Chondrocyte (in vitro differentiated cells): ENCODE results near the gene DUSP22. TPM values are rescaled to one million over a fixed set of nuclear protein-coding genes. Genes with fewer than 3 reads are reported as not detected.

Experiments
- DNase-seq: peaks from one replicate; pipeline ENCODE4 v3.0.0; 2021; ENCODE audit warnings: mixed read lengths, low spot score
- H3K27ac Mint-ChIP-seq: one replicate; pipeline ENCODE4 v1.8.0; 2021; ENCODE audit warnings: mild to moderate bottlenecking, moderate library complexity, mixed read lengths; ENCODE audit not compliant: unreplicated experiment
- H3K27me3 Mint-ChIP-seq: 2 replicates; pipeline ENCODE4 v1.8.0; 2021; ENCODE audit warnings: low read depth, mixed read lengths
- H3K36me3 Mint-ChIP-seq: 2 replicates; pipeline ENCODE4 v1.8.0; 2021; ENCODE audit warnings: low read depth, mixed read lengths
- H3K4me1 Mint-ChIP-seq: 2 replicates; pipeline ENCODE4 v1.8.0; 2021; ENCODE audit warnings: low read depth, mild to moderate bottlenecking, mixed read lengths
- H3K4me3 Mint-ChIP-seq: one replicate; pipeline ENCODE4 v1.8.0; 2021; ENCODE audit warnings: mild to moderate bottlenecking, moderate library complexity, mixed read lengths; ENCODE audit not compliant: unreplicated experiment
- H3K9me3 Mint-ChIP-seq: 2 replicates; pipeline ENCODE4 v1.8.0; 2021; ENCODE audit warnings: low read depth, mixed read lengths
- CTCF ChIP-seq: fragments of 200-600 bp; sonication (generic); IDR thresholded peaks from 2 replicates; pipeline ENCODE4 v1.5.0; 2021; ENCODE audit warnings: antibody characterized with exemption, mild to moderate bottlenecking, moderate library complexity
- total RNA-seq: library from RNA; stranded (reverse); gene quantifications from 3 replicates; pipeline ENCODE4 v1.2.1, GENCODE V29; 2021

Gene DUSP22
- total RNA-seq, 1 donor from 2014 or later: 34.2 TPM

GRCh38 chr6:362231-362923 is 70.1 kb downstream of the DUSP22 start:
- Mint-ChIP-seq H3K4me3 (no peak overlapping the region), H3K4me1 (no peaks in the 10 kb centered on the region), H3K36me3 (peaks cover 6% of the 10 kb centered on the region), H3K27ac (no peak overlapping the region), H3K27me3 (peaks cover 3% of the 10 kb centered on the region), H3K9me3 (peaks cover 43% of the 10 kb centered on the region)
- no peak for TF ChIP-seq CTCF
- DNase-seq: peak; percentile 83

- Mint-ChIP-seq H3K4me3 (no peak overlapping the region), H3K27me3 (peaks cover 3% of the 10 kb centered on the region), H3K9me3 (peaks cover 47% of the 10 kb centered on the region), H3K27ac (no peak overlapping the region), H3K36me3 (peaks cover 6% of the 10 kb centered on the region), H3K4me1 (no peaks in the 10 kb centered on the region)
- DNase-seq: peak; percentile 72
- no peak for TF ChIP-seq CTCF
These were observed 70.6 kb downstream of the DUSP22 start for GRCh38 chr6:362924-363249.

- Mint-ChIP-seq H3K4me3 (no peak overlapping the region), H3K27ac (no peak overlapping the region), H3K4me1 (no peaks in the 10 kb centered on the region), H3K36me3 (peaks cover 6% of the 10 kb centered on the region), H3K9me3 (peaks cover 47% of the 10 kb centered on the region), H3K27me3 (peaks cover 3% of the 10 kb centered on the region)
- peak; percentile 83 for DNase-seq
- TF ChIP-seq CTCF: no peak
These were observed 71.0 kb downstream of the DUSP22 start for GRCh38 chr6:363291-363690.

GRCh38 chr6:363909-364308 is 71.6 kb downstream of the DUSP22 start:
- TF ChIP-seq CTCF: no peak
- Mint-ChIP-seq H3K9me3 (peaks cover 46% of the 10 kb centered on the region), H3K27me3 (peaks cover 3% of the 10 kb centered on the region), H3K27ac (no peak overlapping the region), H3K4me1 (no peaks in the 10 kb centered on the region), H3K4me3 (no peak overlapping the region), H3K36me3 (peaks cover 6% of the 10 kb centered on the region)
- DNase-seq: peak; percentile 75

- H3K27me3 Mint-ChIP-seq: peaks cover 8% of the 10 kb centered on the region
- TF ChIP-seq CTCF: no peak
- H3K4me1 Mint-ChIP-seq: no peaks in the 10 kb centered on the region
- peaks cover 45% of the 10 kb centered on the region for H3K9me3 Mint-ChIP-seq
- H3K27ac Mint-ChIP-seq: no peak overlapping the region
- H3K36me3 Mint-ChIP-seq: peaks cover 6% of the 10 kb centered on the region
- H3K4me3 Mint-ChIP-seq: no peak overlapping the region
- peak; percentile 79 for DNase-seq
These were observed 72.6 kb downstream of the DUSP22 start for GRCh38 chr6:364609-365540.
